Left colon (tissue), 2 donors: ENCODE data around the gene OR6P1. TPM values are rescaled to one million over a fixed set of nuclear protein-coding genes. Genes with fewer than 3 reads are reported as not detected.

Experiments used
- ATAC-seq: fragments of 200-7000 bp; cut with Tn5 transposase; one replicate; pipeline ENCODE4 v1.9.1; 2020; ENCODE audit warnings: mild to moderate bottlenecking, moderate library complexity
- DNase-seq, 2 donors: peaks; one replicate each; pipeline ENCODE4 v3.0.0-alpha.2; 2020
- intact Hi-C, 2 donors: fragments of 100-400 bp; cut with DNase I in 1 of 2; cut with micrococcal nuclease in 1 of 2; formaldehyde crosslinking; loops; one replicate each; pipeline versions ENCODE4 v1.11.2 to v1.14.0; 2022; cut with DNase I, micrococcal nuclease
- total RNA-seq, 2 donors: library from RNA; stranded (reverse); fragmentation: NEBNext Ultra II Directional; extraction: Animal tissue kit (Norgen Biotek cat#: 25700); gene quantifications; one replicate each; pipeline ENCODE4 v1.2.1, GENCODE V29; 2021
- donor health status: DM: no; HTN: no; CAD: no.
- donor health status: DM: yes; HTN: yes; CAD: no.

Gene OR6P1
- total RNA-seq, 2 donors from 2014 or later, result not detected

DNA sequence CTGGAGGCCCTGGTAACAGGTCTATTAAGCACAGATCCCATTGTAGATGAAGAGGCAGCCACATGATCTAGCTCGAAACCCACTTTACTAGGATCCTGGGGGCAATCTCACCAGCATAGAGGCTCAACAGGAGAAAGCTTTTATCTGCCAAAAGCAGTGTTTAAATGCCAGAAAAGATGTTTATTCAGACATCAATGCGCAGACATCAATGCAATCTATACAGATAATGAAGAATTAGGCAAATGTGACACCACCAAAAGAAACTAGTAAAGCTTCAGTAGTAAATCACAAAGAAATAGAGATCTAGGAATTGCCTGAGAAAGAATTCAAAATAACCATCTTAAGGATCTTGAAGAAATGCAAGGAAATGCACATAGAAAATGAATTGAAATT lies 48.7 kb downstream of the OR6P1 start:
- no peak for DNase-seq
- intact Hi-C loops, result no loop called here
- no peak for ATAC-seq

DNA sequence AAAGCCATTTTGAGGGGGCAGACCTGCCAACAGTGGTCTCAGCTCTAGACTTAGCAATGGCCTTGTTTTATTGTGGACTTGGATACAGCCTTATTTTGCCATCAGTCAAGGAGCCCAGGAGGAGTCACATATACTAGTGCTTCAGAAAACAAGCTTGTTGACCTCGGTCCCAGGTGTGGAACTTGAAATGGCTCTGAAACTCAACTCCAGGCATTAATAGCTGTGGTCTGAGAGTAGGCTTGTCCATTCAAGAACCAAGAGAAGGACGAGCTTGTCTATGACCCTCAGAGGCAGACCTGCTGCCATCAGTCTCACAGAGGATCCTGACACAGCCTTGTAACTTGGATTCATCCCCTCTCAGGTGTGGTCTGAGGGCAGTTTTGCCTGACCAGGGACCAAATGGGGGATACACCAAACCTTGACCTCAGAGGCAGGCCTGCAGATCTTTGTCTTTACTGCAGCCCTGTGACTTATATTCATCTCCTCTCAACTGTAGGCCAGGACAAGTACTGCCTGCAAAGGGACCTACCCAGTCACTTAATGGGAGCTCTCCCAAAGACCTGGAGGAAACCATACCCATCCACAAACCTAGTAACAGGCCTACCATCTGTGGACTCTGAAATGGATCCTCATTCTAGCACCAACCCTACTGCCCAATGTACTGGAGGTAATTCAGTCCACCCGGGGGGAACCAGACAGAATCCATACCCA lies 49.3 kb downstream of the OR6P1 start:
- DNase-seq, result no peak
- intact Hi-C loops, result no loop called here
- ATAC-seq, result no peak

- ATAC-seq, result no peak
- intact Hi-C loops, result no loop called here
- no peak for DNase-seq
These were observed 50.4 kb downstream of the OR6P1 start for GRCh38 chr1:158520021-158520420.

GRCh38 chr1:158516966-158517365 lies 53.4 kb downstream of the OR6P1 start:
- ATAC-seq (no peak), DNase-seq (no peak)
- intact Hi-C loops, result no loop called here

Other genes starting within 250 kb of the OR6P1 start
- not detected for gene CD1B, start 239.0 kb downstream of the OR6P1 start, total RNA-seq
- under 1 TPM in 1 of 2 donors, not detected in 1; 0.28 TPM for gene CD1E, start 216.7 kb downstream of the OR6P1 start, total RNA-seq
- not detected for gene OR10T2, start 171.1 kb downstream of the OR6P1 start, total RNA-seq
- gene OR10K2, start 144.3 kb downstream of the OR6P1 start, total RNA-seq, result not detected
- not detected for gene OR10K1, start 108.7 kb downstream of the OR6P1 start, total RNA-seq
- gene OR10R2, start 98.4 kb downstream of the OR6P1 start, total RNA-seq, result not detected
- not detected for gene OR6Y1, start 16.2 kb downstream of the OR6P1 start, total RNA-seq
- not detected for gene OR10X1, start 9.3 kb upstream of the OR6P1 start, total RNA-seq
- not detected for gene OR10Z1, start 34.7 kb upstream of the OR6P1 start, total RNA-seq
- not detected for gene SPTA1, start 116.1 kb upstream of the OR6P1 start, total RNA-seq
- gene OR6K2, start 130.1 kb upstream of the OR6P1 start, total RNA-seq, result not detected
- gene OR6K3, start 150.1 kb upstream of the OR6P1 start, total RNA-seq, result not detected
- gene OR6K6, start 184.1 kb upstream of the OR6P1 start, total RNA-seq, result not detected
- gene OR6N1, start 201.6 kb upstream of the OR6P1 start, total RNA-seq, result not detected
- not detected for gene OR6N2, start 210.6 kb upstream of the OR6P1 start, total RNA-seq